Measurements from ENCODE around the gene FSTL5.

- TF ChIP-seq CTCF (IDR thresholded peaks at IDR 0.05; ENCODE audit: poor library complexity) (no peak), EZH2 (IDR thresholded peaks at IDR 0.05; ENCODE audit: borderline replicate concordance) (no peak), EZH2phosphoT487 (IDR thresholded peaks at IDR 0.05; ENCODE audit: low read depth, severe bottlenecking, unreplicated experiment) (no peak)
These were observed 11.9 kb downstream of the FSTL5 start for GRCh38 chr4:162151850-162152249.

Data from hepatocyte (in vitro differentiated cells).